Loucy (cell line): ENCODE data around the gene KCNJ18.

Experiments used
- H2AFZ ChIP-seq: fragments of 200-600 bp; sonication (generic); 2 replicates; pipeline ENCODE4 v1.6.0; 2016; ENCODE audit warnings: antibody characterized with exemption, mild to moderate bottlenecking, low read length, moderate library complexity
- H3F3A ChIP-seq: fragments of 200-600 bp; 2 replicates; pipeline ENCODE4 v1.6.0; 2016; ENCODE audit warnings: antibody characterized with exemption, low read depth, mild to moderate bottlenecking
- H3K27me3 ChIP-seq: fragments of 200-600 bp; sonication (generic); 2 replicates; pipeline ENCODE4 v1.6.1; 2014; ENCODE audit warnings: low read length, mild to moderate bottlenecking; ENCODE audit not compliant: insufficient read depth, poor library complexity, severe bottlenecking
- H3K36me3 ChIP-seq: fragments of 200-600 bp; sonication (generic); 2 replicates; pipeline ENCODE4 v1.6.1; 2016; ENCODE audit warnings: low read length; ENCODE audit not compliant: insufficient read depth
- H3K4me1 ChIP-seq: fragments of 200-600 bp; sonication (generic); 2 replicates; pipeline ENCODE4 v1.5.1; 2014; ENCODE audit warnings: low read length, mild to moderate bottlenecking; ENCODE audit not compliant: insufficient read depth, poor library complexity, severe bottlenecking
- H3K4me2 ChIP-seq: fragments of 200-600 bp; sonication (generic); 2 replicates; pipeline ENCODE4 v1.6.0; 2014; ENCODE audit warnings: antibody characterized with exemption, low read length, low read depth, mild to moderate bottlenecking; ENCODE audit not compliant: poor library complexity, severe bottlenecking
- H3K4me3 ChIP-seq: fragments of 200-600 bp; sonication (generic); 2 replicates; pipeline ENCODE4 v1.5.1; 2014; ENCODE audit warnings: low read length, mild to moderate bottlenecking, mixed read lengths; ENCODE audit not compliant: poor library complexity, severe bottlenecking
- H3K79me2 ChIP-seq: fragments of 200-600 bp; sonication (generic); 2 replicates; pipeline ENCODE4 v1.6.1; 2014; ENCODE audit warnings: low read length; ENCODE audit not compliant: insufficient read depth
- H3K9ac ChIP-seq: fragments of 200-600 bp; sonication (generic); 2 replicates; pipeline ENCODE4 v1.6.0; 2014; ENCODE audit warnings: mild to moderate bottlenecking, low read depth, low read length, moderate library complexity; ENCODE audit not compliant: poor library complexity, severe bottlenecking
- H3K9me2 ChIP-seq: fragments of 200-600 bp; sonication (generic); replicated peaks from 2 replicates; pipeline ENCODE4 v1.6.1; 2016; ENCODE audit warnings: low read depth, low read length, mixed read lengths
- H3K9me3 ChIP-seq: fragments of 200-600 bp; sonication (generic); 2 replicates; pipeline ENCODE4 v1.6.1; 2014; ENCODE audit warnings: mild to moderate bottlenecking, antibody characterized with exemption, low read length, low read depth; ENCODE audit not compliant: insufficient read depth
- H4K20me1 ChIP-seq: fragments of 200-600 bp; sonication (generic); 2 replicates; pipeline ENCODE4 v1.6.0; 2014; ENCODE audit warnings: antibody characterized with exemption, low read length, mild to moderate bottlenecking; ENCODE audit not compliant: insufficient read depth, poor library complexity, severe bottlenecking
- EZH2phosphoT487 ChIP-seq: fragments of 200-600 bp; IDR thresholded peaks from 2 replicates; pipeline ENCODE4 v1.6.1; 2018; ENCODE audit warnings: antibody characterized with exemption, mild to moderate bottlenecking, moderate library complexity, borderline replicate concordance
- TF ChIP-seq, protein P1 (sequence below): fragments of 200-600 bp; sonication (generic); conservative IDR thresholded peaks from 2 replicates; pipeline ENCODE4 v1.5.1; 2014; ENCODE audit warnings: mild to moderate bottlenecking, antibody characterized with exemption, low read length

Gene KCNJ18

GRCh38 chr17:21676281-21677111 lies 15.8 kb upstream of the KCNJ18 start:
- Histone ChIP-seq H3K9me2 (no peaks in the 10 kb centered on the region), H3K9me3 (peaks cover 23% of the 10 kb centered on the region; the same call in 1 of the 2 replicates), H2AFZ (no peak overlapping the region), H3F3A (no peaks in the 10 kb centered on the region), H3K27me3 (no peaks in the 10 kb centered on the region), H3K9ac (no peak overlapping the region), H4K20me1 (no peaks in the 10 kb centered on the region), H3K4me3 (no peak overlapping the region), H3K36me3 (no peaks in the 10 kb centered on the region), H3K4me1 (no peaks in the 10 kb centered on the region), H3K4me2 (no peak overlapping the region), H3K79me2 (no peaks in the 10 kb centered on the region)
- TF ChIP-seq, protein P1, sequence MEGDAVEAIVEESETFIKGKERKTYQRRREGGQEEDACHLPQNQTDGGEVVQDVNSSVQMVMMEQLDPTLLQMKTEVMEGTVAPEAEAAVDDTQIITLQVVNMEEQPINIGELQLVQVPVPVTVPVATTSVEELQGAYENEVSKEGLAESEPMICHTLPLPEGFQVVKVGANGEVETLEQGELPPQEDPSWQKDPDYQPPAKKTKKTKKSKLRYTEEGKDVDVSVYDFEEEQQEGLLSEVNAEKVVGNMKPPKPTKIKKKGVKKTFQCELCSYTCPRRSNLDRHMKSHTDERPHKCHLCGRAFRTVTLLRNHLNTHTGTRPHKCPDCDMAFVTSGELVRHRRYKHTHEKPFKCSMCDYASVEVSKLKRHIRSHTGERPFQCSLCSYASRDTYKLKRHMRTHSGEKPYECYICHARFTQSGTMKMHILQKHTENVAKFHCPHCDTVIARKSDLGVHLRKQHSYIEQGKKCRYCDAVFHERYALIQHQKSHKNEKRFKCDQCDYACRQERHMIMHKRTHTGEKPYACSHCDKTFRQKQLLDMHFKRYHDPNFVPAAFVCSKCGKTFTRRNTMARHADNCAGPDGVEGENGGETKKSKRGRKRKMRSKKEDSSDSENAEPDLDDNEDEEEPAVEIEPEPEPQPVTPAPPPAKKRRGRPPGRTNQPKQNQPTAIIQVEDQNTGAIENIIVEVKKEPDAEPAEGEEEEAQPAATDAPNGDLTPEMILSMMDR, result no peak
- TF ChIP-seq EZH2phosphoT487, result no peak

DNA sequence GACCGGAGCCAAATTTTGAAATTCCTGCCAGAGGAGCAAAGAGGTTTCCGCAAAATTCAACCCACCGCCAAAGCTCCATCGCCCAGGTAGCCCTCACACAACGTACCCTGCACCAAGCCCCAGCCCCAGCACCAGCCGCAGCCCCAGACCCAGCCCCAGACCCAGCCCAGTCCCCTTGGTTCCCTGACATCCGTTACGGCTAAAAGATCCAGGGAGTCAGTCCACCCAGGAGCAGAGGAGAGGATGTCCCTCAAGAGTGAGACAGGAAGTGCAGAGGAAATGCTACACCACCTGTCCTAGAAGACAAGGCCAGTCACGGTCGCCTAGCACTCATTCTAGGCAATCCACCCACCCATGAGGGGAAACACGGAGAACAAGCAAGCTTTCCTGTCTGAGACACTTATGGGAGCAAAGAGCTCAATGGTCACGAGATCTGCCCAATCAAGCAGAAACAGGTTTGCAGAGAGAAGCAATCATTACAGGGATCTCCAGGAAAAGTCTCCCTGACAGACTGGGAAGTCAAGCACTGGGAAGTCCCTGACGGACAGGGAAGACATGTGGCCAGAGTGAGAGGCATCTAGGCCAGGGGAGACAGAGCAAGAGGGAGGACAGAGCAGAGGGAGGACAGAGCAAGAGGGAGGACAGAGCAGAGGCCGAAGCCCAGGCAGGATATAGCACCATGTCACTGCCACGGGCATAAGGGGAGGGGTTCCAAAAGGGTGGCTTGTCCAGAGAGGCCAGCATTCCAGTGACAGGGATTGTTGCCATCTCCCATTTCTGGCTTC lies 15.0 kb upstream of the KCNJ18 start:
- Histone ChIP-seq H3K9me3 (peaks cover 23% of the 10 kb centered on the region; the same call in 1 of the 2 replicates), H3K79me2 (no peaks in the 10 kb centered on the region), H3K4me2 (no peak overlapping the region), H4K20me1 (no peaks in the 10 kb centered on the region), H3K27me3 (no peaks in the 10 kb centered on the region), H3K4me3 (no peak overlapping the region), H3F3A (no peaks in the 10 kb centered on the region), H3K4me1 (no peaks in the 10 kb centered on the region), H3K9me2 (no peaks in the 10 kb centered on the region), H2AFZ (no peak overlapping the region), H3K36me3 (no peaks in the 10 kb centered on the region), H3K9ac (no peak overlapping the region)
- no peak for TF ChIP-seq EZH2phosphoT487
- TF ChIP-seq, protein P1, result no peak

- no peaks in the 10 kb centered on the region for H3F3A ChIP-seq
- no peaks in the 10 kb centered on the region for H3K79me2 ChIP-seq
- no peaks in the 10 kb centered on the region for H3K27me3 ChIP-seq
- H3K36me3 ChIP-seq, result no peaks in the 10 kb centered on the region
- H4K20me1 ChIP-seq, result no peaks in the 10 kb centered on the region
- TF ChIP-seq EZH2phosphoT487, result no peak
- no peak overlapping the region for H3K4me2 ChIP-seq
- H3K9me2 ChIP-seq, result no peaks in the 10 kb centered on the region
- H3K9me3 ChIP-seq, result peaks cover 23% of the 10 kb centered on the region; the same call in 1 of the 2 replicates
- H3K4me1 ChIP-seq, result no peaks in the 10 kb centered on the region
- H2AFZ ChIP-seq, result no peak overlapping the region
- no peak overlapping the region for H3K4me3 ChIP-seq
- no peak overlapping the region for H3K9ac ChIP-seq
Observed at GRCh38 chr17:21677911-21678310, 14.4 kb upstream of the KCNJ18 start.
